ENCODE results near the gene COL18A1. TPM values are rescaled to one million over a fixed set of nuclear protein-coding genes. Genes with fewer than 3 reads are reported as not detected.

COL18A1 gene
- total RNA-seq, 1 donor from 2014 or later, result 52.6 TPM

GRCh38 chr21:45427331-45428271, 22.6 kb downstream of the COL18A1 start:
- Histone ChIP-seq H3K27ac (no peak overlapping the region), H3K4me2 (no peak overlapping the region), H2AFZ (replicated peaks) (no peak overlapping the region), H4K20me1 (ENCODE audit: low read depth) (peaks cover 100% of the 10 kb centered on the region), H3F3A (ENCODE audit: low read depth) (peaks cover 13% of the 10 kb centered on the region), H3K9ac (no peak overlapping the region), H3K79me2 (ENCODE audit: low read depth) (peaks cover 98% of the 10 kb centered on the region), H3K4me1 (peaks cover 16% of the 10 kb centered on the region), H3K9me3 (ENCODE audit: low read depth) (no peaks in the 10 kb centered on the region), H3K4me3 (no peak overlapping the region), H3K36me3 (no peaks in the 10 kb centered on the region), H3K27me3 (no peaks in the 10 kb centered on the region)
- Mint-ChIP-seq H3K27ac (no peak overlapping the region), H3K27me3 (ENCODE audit: insufficient read depth, low read depth) (peaks cover 3% of the 10 kb centered on the region), H3K9me3 (no peaks in the 10 kb centered on the region), H3K4me3 (no peak overlapping the region), H3K36me3 (no peaks in the 10 kb centered on the region), H3K4me1 (peaks cover 35% of the 10 kb centered on the region)
- no peak for TF ChIP-seq CTCF (IDR thresholded peaks at IDR 0.05)
- TF ChIP-seq EZH2phosphoT487 (IDR thresholded peaks at IDR 0.05), result no peak
- TF ChIP-seq EZH2 (IDR thresholded peaks at IDR 0.05), result no peak
- peak; percentile 59 for DNase-seq (ENCODE audit: low spot score)

- Histone ChIP-seq H3K4me2 (no peak overlapping the region), H3K9me3 (ENCODE audit: low read depth) (no peaks in the 10 kb centered on the region), H3K36me3 (no peaks in the 10 kb centered on the region), H4K20me1 (ENCODE audit: low read depth) (peaks cover 100% of the 10 kb centered on the region), H3K4me1 (peaks cover 16% of the 10 kb centered on the region), H3K27ac (no peak overlapping the region), H3K4me3 (no peak overlapping the region), H3K27me3 (no peaks in the 10 kb centered on the region), H3K9ac (no peak overlapping the region), H3K79me2 (ENCODE audit: low read depth) (peaks cover 98% of the 10 kb centered on the region), H2AFZ (replicated peaks) (no peak overlapping the region), H3F3A (ENCODE audit: low read depth) (peaks cover 13% of the 10 kb centered on the region)
- no peak overlapping the region for H3K4me3 Mint-ChIP-seq
- no peak for TF ChIP-seq EZH2 (IDR thresholded peaks at IDR 0.05)
- TF ChIP-seq CTCF (IDR thresholded peaks at IDR 0.05), result no peak
- TF ChIP-seq EZH2phosphoT487 (IDR thresholded peaks at IDR 0.05), result no peak
- peaks cover 3% of the 10 kb centered on the region for H3K27me3 Mint-ChIP-seq (ENCODE audit: insufficient read depth, low read depth)
- H3K36me3 Mint-ChIP-seq, result no peaks in the 10 kb centered on the region
- no peak overlapping the region for H3K27ac Mint-ChIP-seq
- H3K9me3 Mint-ChIP-seq, result no peaks in the 10 kb centered on the region
- H3K4me1 Mint-ChIP-seq, result peaks cover 44% of the 10 kb centered on the region
- no peak for DNase-seq (ENCODE audit: low spot score)
Measured at GRCh38 chr21:45428534-45428933, 23.6 kb downstream of the COL18A1 start.

GRCh38 chr21:45429221-45430175, 24.5 kb downstream of the COL18A1 start:
- H3K36me3 ChIP-seq, result no peaks in the 10 kb centered on the region
- Mint-ChIP-seq H3K4me1 (peaks cover 47% of the 10 kb centered on the region), H3K4me3 (no peak overlapping the region), H3K27me3 (ENCODE audit: insufficient read depth, low read depth) (peaks cover 3% of the 10 kb centered on the region), H3K9me3 (no peaks in the 10 kb centered on the region), H3K36me3 (no peaks in the 10 kb centered on the region), H3K27ac (peak overlapping the region; percentile 86)
- H3K9ac ChIP-seq, result no peak overlapping the region
- peaks cover 16% of the 10 kb centered on the region for H3K4me1 ChIP-seq
- TF ChIP-seq EZH2phosphoT487 (IDR thresholded peaks at IDR 0.05) (no peak), EZH2 (IDR thresholded peaks at IDR 0.05) (no peak), CTCF (IDR thresholded peaks at IDR 0.05) (no peak)
- H3K27me3 ChIP-seq, result no peaks in the 10 kb centered on the region
- no peak overlapping the region for H2AFZ ChIP-seq (replicated peaks)
- H3K79me2 ChIP-seq (ENCODE audit: low read depth), result peaks cover 98% of the 10 kb centered on the region
- H4K20me1 ChIP-seq (ENCODE audit: low read depth), result peaks cover 100% of the 10 kb centered on the region
- DNase-seq (ENCODE audit: low spot score), result no peak
- H3K4me2 ChIP-seq, result peak overlapping the region; percentile 71
- peaks cover 13% of the 10 kb centered on the region for H3F3A ChIP-seq (ENCODE audit: low read depth)
- H3K27ac ChIP-seq, result no peak overlapping the region
- no peaks in the 10 kb centered on the region for H3K9me3 ChIP-seq (ENCODE audit: low read depth)
- no peak overlapping the region for H3K4me3 ChIP-seq
